HT1080 (cell line): Measurements from ENCODE around the gene ASF1B. TPM values are rescaled to one million over a fixed set of nuclear protein-coding genes. Genes with fewer than 3 reads are reported as not detected.
A peak's percentile ranks its signal among the peaks of the same experiment; 100 is the strongest.

Experiments used
- DNase-seq: peaks from one replicate; pipeline ENCODE4 v3.0.0-alpha.2; 2015; ENCODE audit warnings: low read depth
- total RNA-seq: library from RNA; depleted of rRNA; stranded (reverse); fragments of >200 nt; shearing (Covaris generic); gene quantifications from 2 replicates; pipeline ENCODE4 v1.2.3, GENCODE V29; 2014

Gene ASF1B
- total RNA-seq, 1 experiment from 2014 or later: 123 TPM

DNA sequence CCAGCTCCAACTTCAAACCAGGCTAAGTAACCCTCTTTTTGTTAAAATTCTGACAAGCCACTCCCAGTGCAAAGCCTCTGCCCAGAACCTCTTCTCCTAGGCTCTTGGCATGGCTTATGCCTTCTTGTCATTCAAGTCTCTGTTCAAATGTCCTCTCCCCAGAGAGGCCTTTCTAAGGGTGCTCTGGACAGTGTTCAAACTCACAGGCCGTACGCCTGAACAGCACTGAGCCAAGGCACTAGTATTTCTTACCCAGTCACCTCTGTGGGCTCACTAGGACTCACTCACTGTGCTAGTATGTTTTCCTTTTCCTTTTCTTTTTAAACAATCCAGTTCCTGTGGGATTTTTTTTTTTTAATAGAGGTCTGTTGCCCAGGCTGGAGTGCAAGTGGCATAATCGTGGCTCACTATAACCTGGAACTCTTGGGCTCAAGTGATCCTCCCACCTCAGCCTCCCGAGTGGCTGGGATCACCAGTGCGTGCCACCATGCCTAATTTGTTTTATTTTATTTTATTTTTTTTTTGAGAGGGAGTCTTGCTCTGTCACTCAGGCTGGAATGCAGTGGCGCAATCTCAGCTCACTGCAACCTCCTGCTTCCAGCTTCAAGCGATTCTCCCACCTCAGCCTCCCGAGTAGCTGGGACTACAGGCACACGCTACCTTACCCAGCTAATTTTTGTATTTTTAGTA, 2.3 kb upstream of the ASF1B start:
- no peak for DNase-seq

GRCh38 chr19:14135985-14136508, 342 bp downstream of the ASF1B start:
- DNase-seq: no peak

- no peak for DNase-seq
Observed at GRCh38 chr19:14135355-14135754, 1.0 kb downstream of the ASF1B start.

GRCh38 chr19:14127929-14128509, 8.4 kb downstream of the ASF1B start:
- DNase-seq: no peak

GRCh38 chr19:14127176-14127575, 9.2 kb downstream of the ASF1B start:
- DNase-seq: no peak

DNA sequence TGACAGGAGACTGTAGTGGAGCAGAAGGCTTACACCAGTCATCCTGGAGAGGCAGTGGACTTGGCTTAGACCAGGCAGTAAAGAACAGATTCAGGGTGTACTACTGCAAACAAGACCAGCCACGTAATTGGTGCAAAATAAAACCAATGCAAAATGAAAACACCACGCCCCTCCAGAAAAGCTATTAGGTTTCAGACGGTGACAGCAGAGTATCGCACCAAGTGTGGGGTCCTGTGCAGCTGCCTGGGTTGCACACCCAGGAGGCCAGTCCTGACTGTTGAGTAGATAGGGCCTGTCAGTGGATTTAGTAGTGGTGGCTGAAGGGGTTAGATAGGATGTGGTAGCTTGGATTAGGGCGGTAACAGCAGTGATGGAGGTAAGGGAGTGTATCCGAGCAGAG, 13.5 kb downstream of the ASF1B start:
- DNase-seq: no peak

GRCh38 chr19:14120497-14120780, 15.9 kb downstream of the ASF1B start:
- DNase-seq: no peak

DNA sequence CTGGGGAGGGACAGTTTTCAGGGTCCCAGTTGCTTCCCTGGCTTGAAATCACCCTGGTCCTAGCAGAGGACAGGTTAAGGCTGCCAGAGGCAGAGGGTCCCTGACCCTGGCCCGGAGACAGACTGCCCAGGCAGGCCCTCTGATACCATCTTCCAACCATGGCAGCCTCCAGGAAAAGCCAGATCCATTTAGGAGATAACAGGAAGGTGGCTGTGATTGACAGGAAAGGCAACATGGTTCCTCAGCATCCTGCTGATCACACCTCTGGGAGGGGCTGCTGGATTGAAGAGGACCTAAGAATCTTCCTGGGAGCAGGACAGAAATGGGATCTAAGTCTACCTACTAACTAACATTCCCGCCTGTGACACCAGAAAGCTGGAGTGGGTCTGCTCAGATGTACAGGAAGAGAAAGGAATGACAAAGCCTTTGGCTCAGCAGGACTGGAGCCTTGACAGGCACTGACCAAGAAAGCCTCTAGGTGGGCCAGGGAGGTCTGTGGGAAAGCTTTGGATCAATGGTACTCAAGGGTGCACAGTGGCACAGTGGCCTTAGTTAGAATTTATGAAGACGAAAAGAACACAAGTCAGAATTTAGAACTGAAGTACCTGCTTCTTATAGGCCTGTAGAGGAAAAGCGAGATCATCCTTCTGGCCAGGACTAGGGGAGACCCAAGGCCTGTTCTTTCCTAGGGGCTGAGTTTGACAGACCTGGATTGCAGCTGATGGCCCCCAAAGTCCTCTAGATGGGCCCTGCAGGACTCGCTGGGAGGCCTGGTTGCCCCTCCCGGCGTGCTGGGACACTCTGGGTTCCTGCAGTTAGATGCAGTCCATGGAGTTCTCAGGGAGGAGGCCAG, 16.5 kb downstream of the ASF1B start:
- no peak for DNase-seq

- no peak for DNase-seq
Observed at GRCh38 chr19:14119146-14119545, 17.2 kb downstream of the ASF1B start.

DNA sequence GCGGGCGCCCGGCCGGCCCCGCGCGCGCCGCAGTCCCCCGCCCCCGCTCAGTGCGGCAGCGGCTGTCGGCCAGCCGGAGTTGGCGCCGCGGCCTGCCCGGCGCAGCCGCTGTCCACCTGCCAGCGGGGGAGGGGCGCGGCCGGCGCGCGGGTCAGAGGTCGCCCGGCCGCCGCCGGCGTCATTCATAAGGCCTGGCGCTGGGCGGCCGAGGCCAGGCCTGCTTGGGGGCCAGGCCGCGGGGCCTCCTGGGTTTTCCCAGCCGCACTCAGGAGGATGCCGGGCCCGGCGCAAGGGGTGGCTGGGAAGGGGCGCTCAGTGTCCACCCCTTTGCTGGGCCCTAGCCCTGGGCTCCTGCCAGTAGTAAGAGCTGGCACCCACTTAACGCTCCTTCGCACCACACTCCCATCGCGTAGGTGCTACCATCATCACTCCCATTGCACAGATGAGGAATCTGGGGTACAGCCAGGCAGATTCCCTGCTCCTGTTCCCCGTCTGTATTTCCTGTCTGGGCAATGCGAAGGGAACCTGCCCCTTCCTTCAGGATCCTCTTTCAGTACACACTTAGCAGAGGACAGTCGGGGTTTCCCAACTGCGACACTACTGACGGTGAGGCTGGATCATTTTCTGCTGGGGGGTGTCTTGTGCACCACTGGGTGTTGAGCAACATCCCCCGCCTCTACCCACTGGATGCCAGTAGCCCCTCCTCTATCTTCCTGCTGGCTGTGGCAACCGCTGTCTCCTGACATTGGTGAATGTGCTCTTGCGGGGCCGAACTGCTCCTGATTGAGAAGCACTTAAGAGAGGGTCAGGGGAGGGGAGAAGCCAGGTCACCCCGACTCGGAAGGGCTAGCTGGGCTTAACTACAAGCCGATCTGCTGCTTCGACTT, 18.0 kb downstream of the ASF1B start:
- no peak for DNase-seq

GRCh38 chr19:14117668-14118164, 18.7 kb downstream of the ASF1B start, which contains the start of gene PRKACA:
Gene PRKACA, minus strand, starts transcription at chr19:14117762. Its CDS starts 215 bp downstream, at chr19:14117547.
- peak; percentile 98 for DNase-seq

GRCh38 chr19:14116918-14117578, 19.3 kb downstream of the ASF1B start:
- DNase-seq: no peak

DNA sequence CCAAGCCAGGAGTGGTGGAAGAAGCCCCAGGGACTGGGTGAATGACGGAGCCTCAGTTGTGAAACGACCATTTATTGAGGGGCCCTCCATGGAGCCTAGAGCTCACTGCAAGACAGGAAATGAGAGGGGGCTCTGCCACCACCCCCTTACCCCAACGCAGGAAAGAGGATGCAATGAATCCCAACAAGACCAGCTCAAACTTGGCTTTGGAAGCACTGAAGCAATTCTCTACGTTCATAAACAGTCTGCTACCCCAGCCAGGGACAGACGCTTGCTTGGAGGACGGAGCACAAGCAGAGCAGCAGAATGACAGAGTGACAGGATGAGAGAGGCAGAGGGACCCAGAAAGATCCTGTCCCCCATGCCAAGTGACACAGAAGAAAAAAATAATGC, 19.9 kb downstream of the ASF1B start:
- DNase-seq: no peak

DNA sequence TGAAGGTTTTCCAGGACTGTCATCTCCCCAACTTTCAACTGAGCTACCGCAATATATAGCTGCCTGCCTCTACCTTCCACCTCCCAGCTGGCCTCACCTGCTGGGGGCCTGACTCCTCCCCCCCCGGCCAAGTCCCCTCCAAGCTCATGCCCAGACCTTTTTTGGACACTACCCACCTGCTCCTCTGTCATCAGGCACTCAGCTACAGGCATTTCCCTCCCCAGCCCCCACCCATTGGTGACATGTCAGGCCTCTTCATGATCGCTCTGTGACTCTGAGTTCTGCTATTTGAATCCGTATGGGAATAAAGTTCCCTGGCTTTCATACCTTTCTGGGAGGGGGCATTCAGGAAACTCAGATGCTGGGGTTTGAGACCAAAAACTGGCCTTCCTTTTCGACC, 20.6 kb downstream of the ASF1B start:
- no peak for DNase-seq

DNA sequence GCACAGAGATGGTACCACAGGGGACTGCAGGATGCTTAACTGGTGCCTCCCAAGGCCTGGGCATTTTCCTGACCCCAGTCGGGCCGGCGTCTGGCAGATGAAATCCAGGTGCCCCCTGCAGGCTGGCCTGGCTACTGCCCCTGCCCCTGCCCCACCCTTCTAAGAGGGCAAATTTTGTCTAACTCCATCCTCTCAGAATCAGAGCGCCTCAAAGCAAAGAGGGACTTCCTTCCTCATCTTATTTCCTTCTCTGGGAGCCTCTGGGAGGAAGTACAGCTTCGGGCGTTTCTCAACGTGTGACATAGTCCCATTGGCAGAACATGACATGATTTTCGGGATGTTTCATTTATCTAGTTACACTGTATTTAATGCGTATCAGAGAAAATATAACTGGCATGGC, 21.5 kb downstream of the ASF1B start:
- peak; percentile 21 for DNase-seq

DNA sequence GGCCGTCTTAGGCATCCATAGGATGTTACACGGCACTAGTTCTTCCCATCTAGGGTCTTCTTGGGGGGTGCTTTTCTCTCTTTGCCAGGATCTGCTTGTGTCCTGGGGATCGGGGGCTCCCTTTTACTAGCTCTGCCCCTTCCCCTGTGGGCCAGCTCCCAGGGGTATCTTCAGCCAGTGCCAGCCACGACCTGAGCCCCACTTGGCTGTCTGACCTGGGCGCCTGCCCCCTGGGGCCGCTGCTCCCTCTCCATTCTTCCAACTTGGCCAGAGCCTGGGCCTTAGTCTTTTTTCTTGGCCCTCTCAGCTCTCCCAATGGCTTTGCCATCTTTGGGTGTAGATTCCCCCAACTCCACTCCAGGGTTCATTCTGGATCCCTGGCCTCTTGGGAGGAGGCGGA, 21.9 kb downstream of the ASF1B start:
- DNase-seq: no peak

- DNase-seq: no peak
Observed at GRCh38 chr19:14113762-14114414, 22.5 kb downstream of the ASF1B start.

DNA sequence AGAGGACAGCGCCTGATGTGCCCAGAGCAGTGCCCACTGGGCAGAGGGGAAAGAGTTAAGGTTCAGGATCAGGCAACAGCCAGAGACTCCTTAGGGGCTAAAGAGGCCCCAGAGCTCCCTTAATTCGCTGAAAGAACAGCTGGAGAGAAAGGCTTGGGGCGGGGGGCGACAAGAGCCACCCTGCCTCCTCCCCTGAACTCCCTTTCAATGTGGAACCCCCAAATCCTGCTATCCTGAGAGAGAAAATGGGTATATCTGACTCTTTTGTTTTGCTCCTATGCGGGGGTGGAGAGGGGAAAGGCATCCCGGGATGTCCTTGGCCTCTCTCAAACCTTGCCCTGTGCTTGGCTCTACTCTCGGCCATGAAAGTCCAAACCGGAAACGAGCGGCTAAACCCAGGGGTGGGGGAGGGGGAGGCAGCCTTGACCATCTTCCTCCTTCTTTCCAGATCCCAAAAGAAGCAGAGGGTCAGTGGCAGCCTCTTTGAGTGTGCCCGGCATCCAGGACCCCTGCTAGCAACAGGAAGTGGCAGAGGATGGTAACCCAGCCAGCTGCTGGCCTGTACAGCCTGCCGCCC, 23.5 kb downstream of the ASF1B start:
- DNase-seq: no peak

- no peak for DNase-seq
Observed at GRCh38 chr19:14112051-14112808, 24.2 kb downstream of the ASF1B start.
